ENCODE measurements around the gene BAZ1A. TPM values are rescaled to one million over a fixed set of nuclear protein-coding genes. Genes with fewer than 3 reads are reported as not detected.
"Not testable (repeated sequence)": the region's sequence is repeated elsewhere in the genome, so short reads cannot be mapped to it uniquely, and the experiment has no call there.

BAZ1A gene
- total and polyA plus RNA-seq, 7 donors: 7.5 to 28.3 (median 15.4) TPM

GRCh38 chr14:34741840-34742239, 133.3 kb downstream of the BAZ1A start:
- Histone ChIP-seq H3K36me3 (ENCODE audit: insufficient read depth in 1 of 2, low read depth in 1 of 2) (no peaks in the 10 kb centered on the region), H3K27ac (no peak overlapping the region), H3K4me1 (no peaks in the 10 kb centered on the region), H3K4me3 (no peak overlapping the region), H3K9me3 (no peaks in the 10 kb centered on the region), H3K27me3 (ENCODE audit: insufficient read depth in 3 of 3, low read length in 2 of 3) (no peaks in the 10 kb centered on the region)
- intact Hi-C loops (cut with DNase I): no loop called here
- WGBS, 3 donors: 76 to 92% (median 79%) methylated on average over 1 of the region's 1 CpG
- ATAC-seq: no peak
- TF ChIP-seq CTCF (IDR thresholded peaks at IDR 0.05): no peak
- no peak for DNase-seq

GRCh38 chr14:34740139-34740538, 135.0 kb downstream of the BAZ1A start:
- H3K4me1 ChIP-seq; DNase-seq; intact Hi-C loops (cut with DNase I); H3K36me3 ChIP-seq (ENCODE audit: insufficient read depth in 1 of 2, low read depth in 1 of 2); H3K27me3 ChIP-seq (ENCODE audit: insufficient read depth in 3 of 3, low read length in 2 of 3); H3K4me3 ChIP-seq; ATAC-seq; H3K9me3 ChIP-seq; H3K27ac ChIP-seq: not testable (repeated sequence)
- 84 to 86% (median 85%) methylated on average over 6 of the region's 6 CpGs for WGBS, 3 donors

- H3K27ac ChIP-seq; H3K4me1 ChIP-seq; DNase-seq; H3K36me3 ChIP-seq (ENCODE audit: insufficient read depth in 1 of 2, low read depth in 1 of 2); H3K27me3 ChIP-seq (ENCODE audit: insufficient read depth in 3 of 3, low read length in 2 of 3); intact Hi-C loops (cut with DNase I); ATAC-seq; H3K4me3 ChIP-seq; H3K9me3 ChIP-seq: not testable (repeated sequence)
- 88 to 92% (median 92%) methylated on average over 4 of the region's 4 CpGs for WGBS, 3 donors
Observed at GRCh38 chr14:34737079-34737478, 138.1 kb downstream of the BAZ1A start.

- H3K4me1 ChIP-seq: no peaks in the 10 kb centered on the region
- DNase-seq: no peak
- intact Hi-C loops (cut with DNase I): no loop called here
- no peak for ATAC-seq
- TF ChIP-seq CTCF (IDR thresholded peaks at IDR 0.05): no peak
- WGBS, 3 donors: 55 to 66% (median 57%) methylated on average over 3 of the region's 3 CpGs
- no peaks in the 10 kb centered on the region for H3K36me3 ChIP-seq (ENCODE audit: insufficient read depth in 1 of 2, low read depth in 1 of 2)
- no peaks in the 10 kb centered on the region for H3K9me3 ChIP-seq
- H3K4me3 ChIP-seq: no peak overlapping the region
- no peaks in the 10 kb centered on the region for H3K27me3 ChIP-seq (ENCODE audit: insufficient read depth in 3 of 3, low read length in 2 of 3)
- no peak overlapping the region for H3K27ac ChIP-seq
Observed at GRCh38 chr14:34733245-34733644, 141.9 kb downstream of the BAZ1A start.

GRCh38 chr14:34732802-34733201, 142.4 kb downstream of the BAZ1A start:
- WGBS, 3 donors: 65 to 75% (median 69%) methylated on average over 4 of the region's 4 CpGs
- no peak overlapping the region for H3K4me3 ChIP-seq
- ATAC-seq: no peak

More at GRCh38 chr14:34732802-34733201, 142.4 kb downstream of the BAZ1A start:
- H3K36me3 ChIP-seq (ENCODE audit: insufficient read depth in 1 of 2, low read depth in 1 of 2): no peaks in the 10 kb centered on the region
- intact Hi-C loops (cut with DNase I): no loop called here
- no peaks in the 10 kb centered on the region for H3K27me3 ChIP-seq (ENCODE audit: insufficient read depth in 3 of 3, low read length in 2 of 3)
- no peak for TF ChIP-seq CTCF (IDR thresholded peaks at IDR 0.05)
- H3K9me3 ChIP-seq: no peaks in the 10 kb centered on the region
- H3K4me1 ChIP-seq: no peaks in the 10 kb centered on the region
- no peak overlapping the region for H3K27ac ChIP-seq
- DNase-seq: no peak
